Inflammatory macrophage treated with lipopolysaccharide for 1 hour (primary cell): ENCODE results near the gene CHST15.

Experiments used
- DNase-seq, 2 donors: peaks; one replicate each; pipeline ENCODE4 v3.0.0-alpha.2; 2020 to 2022

The CHST15 gene

GRCh38 chr10:124078714-124079113 lies 14.7 kb downstream of the CHST15 start:
- no peak for DNase-seq

- DNase-seq: no peak
These were observed 15.4 kb downstream of the CHST15 start for GRCh38 chr10:124078028-124078427.

- DNase-seq: no peak
These were observed 16.0 kb downstream of the CHST15 start for GRCh38 chr10:124077208-124077993.

GRCh38 chr10:124076148-124076733 lies 17.2 kb downstream of the CHST15 start:
- DNase-seq: no peak

- no peak for DNase-seq
These were observed 18.0 kb downstream of the CHST15 start for GRCh38 chr10:124075231-124075955.

GRCh38 chr10:124074501-124075109 lies 18.8 kb downstream of the CHST15 start:
- DNase-seq: peak; percentile 48 to 50

GRCh38 chr10:124073978-124074377 lies 19.4 kb downstream of the CHST15 start:
- no peak for DNase-seq

- DNase-seq: no peak
These were observed 20.9 kb downstream of the CHST15 start for GRCh38 chr10:124072541-124072940.

- no peak for DNase-seq
These were observed 21.3 kb downstream of the CHST15 start for GRCh38 chr10:124072106-124072505.

GRCh38 chr10:124071141-124071540 lies 22.3 kb downstream of the CHST15 start:
- no peak for DNase-seq

GRCh38 chr10:124070666-124071065 lies 22.7 kb downstream of the CHST15 start:
- DNase-seq: no peak

GRCh38 chr10:124069341-124070264 lies 23.8 kb downstream of the CHST15 start:
- DNase-seq: peak; percentile 25 to 39

GRCh38 chr10:124068929-124069328 lies 24.5 kb downstream of the CHST15 start:
- no peak for DNase-seq

GRCh38 chr10:124067825-124068400 lies 25.5 kb downstream of the CHST15 start:
- no peak for DNase-seq

- peak; percentile 82 to 90 for DNase-seq
These were observed 26.4 kb downstream of the CHST15 start for GRCh38 chr10:124066781-124067714.

GRCh38 chr10:124066126-124066700 lies 27.2 kb downstream of the CHST15 start:
- peak; percentile 87 to 91 for DNase-seq

- peak in 1 of 2 donors; percentile 54 for DNase-seq
These were observed 27.8 kb downstream of the CHST15 start for GRCh38 chr10:124065382-124066125.

GRCh38 chr10:124064676-124065075 lies 28.7 kb downstream of the CHST15 start:
- DNase-seq: peak in 1 of 2 donors; percentile 49
